ENCODE results near the gene CRTAC1.
A peak's percentile ranks its signal among the peaks of the same experiment; 100 is the strongest.

GRCh38 chr10:97914837-97915211 lies 115.6 kb downstream of the CRTAC1 start:
- TF ChIP-seq CTCF (IDR thresholded peaks at IDR 0.05) (peak; percentile 93), EP300 (IDR thresholded peaks at IDR 0.05; ENCODE audit: borderline replicate concordance in 1 of 2, low read depth in 1 of 2, low read length in 1 of 2) (no peak), POLR2AphosphoS5 (IDR thresholded peaks at IDR 0.05; ENCODE audit: low read depth, low read length) (no peak), REST (IDR thresholded peaks at IDR 0.05; ENCODE audit: low read depth, low read length) (no peak), FOXJ3 (CRISPR knock-in tag; IDR thresholded peaks at IDR 0.05) (no peak), FOSL2 (IDR thresholded peaks at IDR 0.05; ENCODE audit: borderline replicate concordance, low read depth) (no peak)
